ENCODE data around the gene CD276. TPM values are rescaled to one million over a fixed set of nuclear protein-coding genes. Genes with fewer than 3 reads are reported as not detected.

CD276 gene
- total RNA-seq, 1 donor from 2014 or later, result 55.0 TPM

DNA sequence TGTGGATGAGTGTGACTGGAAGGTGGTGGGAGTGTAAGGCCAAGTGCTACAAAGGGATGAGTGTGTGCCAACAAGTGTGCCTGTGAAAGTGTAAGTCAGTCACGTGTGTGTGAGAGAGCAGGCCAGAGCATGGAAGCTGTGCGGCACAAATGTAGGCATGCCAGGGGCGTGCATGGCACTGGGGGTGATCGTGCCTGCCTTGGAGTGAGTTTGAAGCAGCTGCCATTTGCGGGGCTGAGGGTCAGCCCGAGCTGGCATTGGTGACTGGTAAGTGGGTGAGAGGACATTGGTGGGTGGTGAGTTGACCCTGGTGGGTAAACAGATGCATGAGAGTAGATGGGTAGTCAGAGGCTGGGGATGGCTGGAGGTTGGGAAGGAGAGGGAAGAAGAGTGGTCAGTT lies 24.5 kb downstream of the CD276 start:
- H3K27ac ChIP-seq, result no peak overlapping the region
- intact Hi-C loops (cut with DNase I), result no loop called here
- H3K4me1 ChIP-seq, result peaks cover 24% of the 10 kb centered on the region
- ATAC-seq, result no peak
- no peak overlapping the region for H3K4me3 ChIP-seq
- TF ChIP-seq, protein P1, sequence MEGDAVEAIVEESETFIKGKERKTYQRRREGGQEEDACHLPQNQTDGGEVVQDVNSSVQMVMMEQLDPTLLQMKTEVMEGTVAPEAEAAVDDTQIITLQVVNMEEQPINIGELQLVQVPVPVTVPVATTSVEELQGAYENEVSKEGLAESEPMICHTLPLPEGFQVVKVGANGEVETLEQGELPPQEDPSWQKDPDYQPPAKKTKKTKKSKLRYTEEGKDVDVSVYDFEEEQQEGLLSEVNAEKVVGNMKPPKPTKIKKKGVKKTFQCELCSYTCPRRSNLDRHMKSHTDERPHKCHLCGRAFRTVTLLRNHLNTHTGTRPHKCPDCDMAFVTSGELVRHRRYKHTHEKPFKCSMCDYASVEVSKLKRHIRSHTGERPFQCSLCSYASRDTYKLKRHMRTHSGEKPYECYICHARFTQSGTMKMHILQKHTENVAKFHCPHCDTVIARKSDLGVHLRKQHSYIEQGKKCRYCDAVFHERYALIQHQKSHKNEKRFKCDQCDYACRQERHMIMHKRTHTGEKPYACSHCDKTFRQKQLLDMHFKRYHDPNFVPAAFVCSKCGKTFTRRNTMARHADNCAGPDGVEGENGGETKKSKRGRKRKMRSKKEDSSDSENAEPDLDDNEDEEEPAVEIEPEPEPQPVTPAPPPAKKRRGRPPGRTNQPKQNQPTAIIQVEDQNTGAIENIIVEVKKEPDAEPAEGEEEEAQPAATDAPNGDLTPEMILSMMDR (IDR thresholded peaks at IDR 0.05), result no peak
- peaks cover 78% of the 10 kb centered on the region for H3K36me3 ChIP-seq
- H3K9me3 ChIP-seq, result no peaks in the 10 kb centered on the region
- DNase-seq, result no peak
- H3K27me3 ChIP-seq (ENCODE audit: low read depth), result no peaks in the 10 kb centered on the region

DNA sequence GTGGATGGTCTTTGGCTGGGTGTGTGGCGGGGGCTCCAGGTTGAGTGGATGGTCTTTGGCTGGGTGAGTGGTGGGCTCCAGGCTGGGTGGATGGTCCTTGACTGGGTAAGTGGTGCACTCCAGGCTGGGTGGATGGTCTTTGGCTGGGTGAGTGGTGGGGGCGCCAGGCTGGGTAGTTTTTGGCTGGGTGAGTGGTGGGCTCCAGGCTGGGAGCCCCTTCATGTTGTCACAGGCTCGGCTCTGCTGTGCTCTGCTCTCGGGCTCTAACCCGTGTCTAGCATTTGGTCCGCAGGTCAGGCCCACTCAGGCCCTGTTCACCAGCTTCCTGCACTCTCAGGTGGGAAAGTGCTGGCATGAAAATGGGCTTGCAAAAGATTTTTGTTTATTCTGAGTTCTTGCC lies 25.1 kb downstream of the CD276 start:
- ATAC-seq (no peak), DNase-seq (no peak)
- TF ChIP-seq, protein P1 (IDR thresholded peaks at IDR 0.05), result no peak
- Histone ChIP-seq H3K27ac (no peak overlapping the region), H3K9me3 (no peaks in the 10 kb centered on the region), H3K4me1 (peaks cover 23% of the 10 kb centered on the region), H3K36me3 (peaks cover 79% of the 10 kb centered on the region), H3K4me3 (no peak overlapping the region), H3K27me3 (ENCODE audit: low read depth) (no peaks in the 10 kb centered on the region)
- intact Hi-C loops (cut with DNase I), result no loop called here

GRCh38 chr15:73709686-73710085 lies 25.5 kb downstream of the CD276 start:
- H3K27me3 ChIP-seq (ENCODE audit: low read depth), result no peaks in the 10 kb centered on the region
- DNase-seq (no peak), ATAC-seq (no peak)
- peaks cover 18% of the 10 kb centered on the region for H3K4me1 ChIP-seq
- H3K36me3 ChIP-seq, result peaks cover 75% of the 10 kb centered on the region
- TF ChIP-seq, protein P1 (IDR thresholded peaks at IDR 0.05), result no peak
- H3K9me3 ChIP-seq, result no peaks in the 10 kb centered on the region
- intact Hi-C loops (cut with DNase I), result no loop called here
- H3K27ac ChIP-seq, result no peak overlapping the region
- H3K4me3 ChIP-seq, result no peak overlapping the region

- Histone ChIP-seq H3K27me3 (ENCODE audit: low read depth) (no peaks in the 10 kb centered on the region), H3K4me3 (no peak overlapping the region), H3K27ac (no peak overlapping the region), H3K4me1 (peaks cover 12% of the 10 kb centered on the region), H3K9me3 (no peaks in the 10 kb centered on the region), H3K36me3 (peaks cover 69% of the 10 kb centered on the region)
- TF ChIP-seq, protein P1 (IDR thresholded peaks at IDR 0.05), result no peak
- intact Hi-C loops (cut with DNase I), result no loop called here
- DNase-seq (no peak), ATAC-seq (no peak)
Observed at GRCh38 chr15:73710321-73710720, 26.1 kb downstream of the CD276 start.

DNA sequence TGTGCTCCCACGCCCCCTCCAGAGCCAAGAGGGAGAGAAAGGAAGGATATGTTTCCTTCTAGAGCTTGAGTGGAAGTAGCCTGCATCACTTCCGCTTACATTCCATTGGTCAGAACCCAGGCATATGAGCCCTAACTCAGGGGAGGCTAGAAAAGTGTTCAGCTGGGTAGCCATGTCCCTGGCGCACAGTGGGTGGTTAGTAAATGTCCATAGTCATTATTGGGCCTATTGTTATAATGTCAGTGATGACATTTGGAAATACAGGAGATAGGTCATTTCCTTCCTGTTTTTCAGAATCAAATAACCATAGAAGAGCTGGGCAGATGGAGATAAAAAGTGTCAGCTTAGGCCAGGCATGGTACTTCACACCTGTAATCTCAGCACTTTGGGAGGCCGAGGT lies 27.3 kb downstream of the CD276 start:
- no peaks in the 10 kb centered on the region for H3K9me3 ChIP-seq
- H3K27ac ChIP-seq, result no peak overlapping the region
- peaks cover 57% of the 10 kb centered on the region for H3K36me3 ChIP-seq
- peaks cover 14% of the 10 kb centered on the region for H3K4me1 ChIP-seq
- DNase-seq, result no peak
- TF ChIP-seq, protein P1 (IDR thresholded peaks at IDR 0.05), result no peak
- H3K27me3 ChIP-seq (ENCODE audit: low read depth), result no peaks in the 10 kb centered on the region
- no peak overlapping the region for H3K4me3 ChIP-seq
- intact Hi-C loops (cut with DNase I), result no loop called here
- peak in 1 of 2 donors; percentile 16 for ATAC-seq

GRCh38 chr15:73712107-73712506 lies 27.9 kb downstream of the CD276 start:
- H3K27me3 ChIP-seq (ENCODE audit: low read depth), result no peaks in the 10 kb centered on the region
- no peak overlapping the region for H3K27ac ChIP-seq
- peaks cover 52% of the 10 kb centered on the region for H3K36me3 ChIP-seq
- DNase-seq (no peak), ATAC-seq (no peak)
- H3K9me3 ChIP-seq, result no peaks in the 10 kb centered on the region
- TF ChIP-seq, protein P1 (IDR thresholded peaks at IDR 0.05), result no peak
- no peak overlapping the region for H3K4me3 ChIP-seq
- intact Hi-C loops (cut with DNase I), result no loop called here
- peaks cover 20% of the 10 kb centered on the region for H3K4me1 ChIP-seq

All from lower lobe of right lung (tissue), 2 donors.